Lower leg skin (tissue), 4 donors: Measurements from ENCODE around the gene MFSD2A. TPM values are rescaled to one million over a fixed set of nuclear protein-coding genes. Genes with fewer than 3 reads are reported as not detected.

ENCODE experiments used
- DNase-seq, 2 donors: peaks; one replicate each; pipeline ENCODE4 v3.0.0-alpha.2; 2019; ENCODE audit warnings: low spot score in 2 of 2
- H3K4me3 ChIP-seq: fragments of 200-600 bp; sonication (generic); 2 replicates; pipeline ENCODE4 v1.5.1; 2017; ENCODE audit warnings: mild to moderate bottlenecking, low read depth; ENCODE audit not compliant: poor library complexity, severe bottlenecking
- POLR2A ChIP-seq, 2 donors: fragments of 450-650 bp; IDR thresholded peaks; one replicate each; pipeline ENCODE4 v1.6.1; 2016 to 2017; ENCODE audit warnings: antibody characterized with exemption in 2 of 2, mild to moderate bottlenecking in 1 of 2, moderate library complexity in 1 of 2
- WGBS, 2 donors: methylation state at CpG; one replicate each; pipeline ENCODE4 v1.1.5; 2018; 5-methylcytosine and 5-hydroxymethylcytosine counted together
- intact Hi-C: fragments of 100-400 bp; cut with DNase I; formaldehyde crosslinking; loops from one replicate; pipeline ENCODE4 v1.15.0; 2023; ENCODE audit warnings: low total_unique reads
- total RNA-seq, 4 donors: library from RNA; depleted of rRNA; stranded (reverse); fragments of >200 nt; gene quantifications; one replicate each; pipeline ENCODE4 v1.1.0, GENCODE V29; 2016
- TF ChIP-seq, protein P1 (sequence below), 3 donors: fragments of 450-650 bp; IDR thresholded peaks; one replicate each; pipeline ENCODE4 v1.5.1; 2016; ENCODE audit warnings: antibody characterized with exemption in 3 of 3, mild to moderate bottlenecking in 3 of 3, moderate library complexity in 2 of 3

The MFSD2A gene
- total RNA-seq, 4 donors from 2014 or later = 103 to 209 (median 131) TPM

DNA sequence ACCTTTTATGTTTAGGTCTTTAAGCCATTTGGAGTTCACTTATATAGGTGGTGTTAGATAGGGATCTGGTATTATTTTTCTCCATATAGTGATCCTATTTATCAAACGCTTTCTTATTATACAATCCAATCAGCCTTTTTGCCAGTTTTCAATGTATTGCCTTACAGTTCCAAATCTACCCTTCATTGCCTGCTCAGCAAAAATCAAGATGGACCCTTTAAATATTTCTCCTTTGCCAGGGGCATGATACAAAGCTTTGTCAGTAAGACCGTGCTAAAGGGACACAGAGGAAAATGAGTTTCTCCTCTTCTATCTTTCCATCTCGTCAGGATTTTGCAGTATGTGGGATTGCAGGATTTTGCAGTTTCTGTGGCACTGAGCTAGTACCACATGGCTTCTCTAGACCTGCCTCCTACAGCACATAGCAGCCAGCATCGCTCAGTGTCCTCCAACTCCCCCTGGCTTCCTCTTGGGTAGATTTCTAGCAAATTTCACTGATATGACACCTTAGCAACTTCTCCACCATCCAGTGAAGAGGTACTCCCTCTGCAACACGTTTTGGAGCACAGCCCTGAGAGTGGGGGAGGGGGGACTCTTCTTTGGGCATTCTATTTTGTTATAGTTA is 63.1 kb downstream of the MFSD2A start:
- H3K4me3 ChIP-seq = no peak overlapping the region
- intact Hi-C loops = no loop called here
- TF ChIP-seq, protein P1, sequence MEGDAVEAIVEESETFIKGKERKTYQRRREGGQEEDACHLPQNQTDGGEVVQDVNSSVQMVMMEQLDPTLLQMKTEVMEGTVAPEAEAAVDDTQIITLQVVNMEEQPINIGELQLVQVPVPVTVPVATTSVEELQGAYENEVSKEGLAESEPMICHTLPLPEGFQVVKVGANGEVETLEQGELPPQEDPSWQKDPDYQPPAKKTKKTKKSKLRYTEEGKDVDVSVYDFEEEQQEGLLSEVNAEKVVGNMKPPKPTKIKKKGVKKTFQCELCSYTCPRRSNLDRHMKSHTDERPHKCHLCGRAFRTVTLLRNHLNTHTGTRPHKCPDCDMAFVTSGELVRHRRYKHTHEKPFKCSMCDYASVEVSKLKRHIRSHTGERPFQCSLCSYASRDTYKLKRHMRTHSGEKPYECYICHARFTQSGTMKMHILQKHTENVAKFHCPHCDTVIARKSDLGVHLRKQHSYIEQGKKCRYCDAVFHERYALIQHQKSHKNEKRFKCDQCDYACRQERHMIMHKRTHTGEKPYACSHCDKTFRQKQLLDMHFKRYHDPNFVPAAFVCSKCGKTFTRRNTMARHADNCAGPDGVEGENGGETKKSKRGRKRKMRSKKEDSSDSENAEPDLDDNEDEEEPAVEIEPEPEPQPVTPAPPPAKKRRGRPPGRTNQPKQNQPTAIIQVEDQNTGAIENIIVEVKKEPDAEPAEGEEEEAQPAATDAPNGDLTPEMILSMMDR (IDR thresholded peaks at IDR 0.05) = no peak
- no peak for TF ChIP-seq POLR2A (IDR thresholded peaks at IDR 0.05)
- 64 to 66% methylated on average over 5 of the region's 5 CpGs for WGBS, 2 donors
- DNase-seq = no peak

Other genes with a start within 250 kb of the MFSD2A start
- gene PPIE, start 216.3 kb upstream of the MFSD2A start, total RNA-seq = 10 to 100 TPM; 21.5 to 36.9 (median 25.5) TPM
- gene OXCT2, start 183.8 kb upstream of the MFSD2A start, total RNA-seq = 1 to 10 TPM in 2 of 4 donors, under 1 TPM in 1, not detected in 1; 0.15 to 6.6 (median 1.4) TPM
- gene BMP8B, start 166.3 kb upstream of the MFSD2A start, total RNA-seq = 1 to 10 TPM; 1.1 to 2.2 (median 1.5) TPM
- 10 to 100 TPM; 22.3 to 49.2 (median 33.7) TPM for gene TRIT1, start 71.6 kb upstream of the MFSD2A start, total RNA-seq
- gene MYCL, start 53.2 kb upstream of the MFSD2A start, total RNA-seq = 100 to 1,000 TPM in 3 of 4 donors, 10 to 100 TPM in 1; 66.9 to 178 (median 123) TPM
- gene CAP1, start 85.6 kb downstream of the MFSD2A start, total RNA-seq = 100 to 1,000 TPM; 136 to 173 (median 143) TPM
- 10 to 100 TPM; 28.2 to 42.1 (median 37.5) TPM for gene PPT1, start 142.1 kb downstream of the MFSD2A start, total RNA-seq
- 10 to 100 TPM; 22.8 to 30.9 (median 25.3) TPM for gene RLF, start 206.2 kb downstream of the MFSD2A start, total RNA-seq